GM18508 (cell line): ENCODE data around the gene SLC2A6.

Source experiments
- ATAC-seq: cut with Tn5 transposase; IDR thresholded peaks from one replicate; pipeline ENCODE4 v1.9.1; 2021; ENCODE audit warnings: moderate number of reproducible peaks; ENCODE audit not compliant: insufficient read depth, unreplicated experiment

The SLC2A6 gene

GRCh38 chr9:133516256-133516960, 37.5 kb upstream of the SLC2A6 start:
- ATAC-seq = no peak

DNA sequence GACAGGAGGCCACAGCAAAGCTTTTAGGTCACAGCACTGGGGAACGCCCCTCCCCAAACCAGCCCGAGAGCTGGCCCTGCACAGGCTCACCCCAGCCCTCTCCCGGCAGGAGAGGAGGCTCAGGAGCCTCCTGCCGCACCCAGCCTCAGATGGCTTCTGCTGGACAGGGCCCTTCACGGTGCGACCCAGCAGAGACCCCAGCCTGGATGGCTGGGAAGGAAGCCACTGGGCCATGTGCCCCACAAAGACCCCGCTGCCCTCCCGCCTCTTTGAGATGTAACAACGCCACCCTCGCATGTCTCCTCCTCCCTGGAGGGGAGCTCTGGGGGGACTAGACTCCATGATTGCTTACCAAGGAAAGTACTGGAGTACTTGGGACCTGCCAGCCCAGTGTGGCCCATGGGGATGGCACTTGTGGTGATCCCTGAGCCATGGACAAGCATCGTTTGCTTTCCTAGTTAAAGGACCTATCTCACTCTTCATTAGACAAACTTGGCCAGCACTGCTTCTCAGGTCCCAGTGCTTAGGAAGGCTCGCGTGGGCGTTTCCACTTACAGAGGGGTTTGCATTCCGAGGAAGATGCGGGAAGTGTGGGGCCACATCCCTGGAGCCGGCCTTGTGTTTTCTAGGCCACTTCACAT, 36.8 kb upstream of the SLC2A6 start:
- no peak for ATAC-seq

DNA sequence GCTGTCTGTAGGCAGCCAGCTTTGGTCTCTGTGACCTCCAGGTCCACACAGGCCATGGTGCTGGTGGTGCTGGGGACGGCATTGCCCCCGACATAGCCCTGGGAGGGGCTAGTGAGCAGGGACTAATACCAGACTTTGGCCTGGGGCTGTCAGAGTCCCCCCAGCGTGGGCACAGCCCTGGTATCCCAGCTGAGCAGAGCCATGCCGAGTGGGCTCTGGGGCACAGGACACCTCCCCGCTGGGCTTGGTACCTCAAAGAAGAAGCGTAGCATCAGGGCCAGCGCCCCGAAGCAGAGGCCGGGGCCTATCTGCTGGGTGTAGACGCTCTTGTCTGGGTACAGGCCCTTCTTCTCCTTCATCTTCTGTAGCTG, 36.3 kb upstream of the SLC2A6 start:
- ATAC-seq = no peak

DNA sequence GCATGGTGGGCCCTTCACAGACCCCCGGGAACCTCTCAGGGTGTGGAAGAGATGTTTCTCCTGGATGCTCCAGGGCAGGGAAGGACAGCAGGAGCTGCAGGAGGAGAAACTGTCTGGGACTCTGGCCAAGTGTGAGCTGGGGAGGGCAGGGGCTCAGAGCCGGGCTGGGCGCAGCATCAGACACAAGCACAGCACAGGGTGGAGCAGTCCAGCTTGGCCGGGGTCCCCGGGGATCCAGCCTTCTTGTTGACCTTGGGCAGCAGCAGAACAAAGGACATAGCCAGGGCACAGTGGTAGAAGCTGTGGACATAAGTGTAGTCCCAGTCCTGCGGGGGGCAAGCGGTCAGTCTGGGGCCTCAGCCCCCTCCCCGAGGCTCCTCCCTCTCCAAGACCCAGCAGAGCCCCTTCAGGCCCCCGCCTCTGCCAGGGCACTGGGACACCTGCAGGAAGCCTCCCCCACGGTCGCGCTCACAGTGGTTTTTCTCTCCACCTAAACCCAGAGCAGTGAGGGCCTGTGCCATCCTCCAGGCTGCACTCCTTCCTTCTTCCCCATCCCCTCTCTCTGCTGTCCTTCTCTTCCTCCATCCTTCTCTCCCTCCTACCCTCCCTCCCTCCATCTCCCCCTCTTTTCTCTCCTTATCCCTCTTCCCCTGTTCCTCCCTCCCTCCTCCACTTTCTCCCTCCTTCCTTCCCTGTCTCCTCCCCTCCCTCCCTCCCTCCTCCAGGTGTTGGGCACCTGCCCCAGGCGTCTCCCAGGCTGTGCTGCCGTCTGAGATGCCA, 35.8 kb upstream of the SLC2A6 start:
- ATAC-seq = no peak

DNA sequence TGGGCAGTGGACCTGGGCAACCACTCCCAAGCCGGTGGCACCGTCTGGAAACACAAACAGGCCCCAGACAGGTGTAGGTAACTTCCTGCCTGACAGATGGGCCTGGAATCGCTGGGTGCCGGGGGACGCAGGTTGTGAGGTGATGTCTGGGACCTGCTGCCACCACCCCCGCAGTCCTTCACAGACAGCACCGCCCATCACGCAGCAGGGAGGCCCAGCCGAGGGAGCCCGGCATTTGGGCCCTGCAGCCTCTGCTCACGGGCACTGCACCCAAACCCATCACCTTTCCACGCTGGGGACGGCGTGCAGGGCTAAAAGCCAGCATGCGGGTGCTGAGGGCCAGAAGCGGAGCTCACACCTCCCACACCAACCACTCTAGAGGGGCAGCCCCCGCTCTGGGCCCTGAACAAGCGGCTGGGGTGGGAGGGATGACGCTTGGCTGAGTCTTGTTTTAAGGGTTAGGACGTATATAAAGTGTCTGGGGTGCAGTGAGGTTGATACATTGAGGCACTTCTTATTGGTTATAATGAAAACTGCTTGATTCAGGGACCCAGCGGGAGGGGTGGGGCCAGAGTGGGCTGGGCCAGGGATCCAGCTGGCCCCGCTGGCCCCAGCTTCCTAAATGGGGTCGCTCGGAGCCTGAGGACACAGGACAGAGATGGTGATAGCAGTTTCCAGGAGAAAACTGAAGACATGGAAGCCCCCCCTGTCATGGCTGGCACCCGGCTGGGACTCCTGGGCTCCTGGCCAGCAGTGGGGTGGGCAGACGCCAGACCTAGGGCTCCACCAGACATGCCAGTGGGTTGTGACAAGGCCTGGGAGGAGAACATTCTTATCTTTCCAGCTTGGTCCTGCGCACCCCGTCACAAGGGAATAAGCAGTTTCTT, 34.6 kb upstream of the SLC2A6 start:
- no peak for ATAC-seq

GRCh38 chr9:133512253-133513213, 33.6 kb upstream of the SLC2A6 start:
- ATAC-seq = no peak

DNA sequence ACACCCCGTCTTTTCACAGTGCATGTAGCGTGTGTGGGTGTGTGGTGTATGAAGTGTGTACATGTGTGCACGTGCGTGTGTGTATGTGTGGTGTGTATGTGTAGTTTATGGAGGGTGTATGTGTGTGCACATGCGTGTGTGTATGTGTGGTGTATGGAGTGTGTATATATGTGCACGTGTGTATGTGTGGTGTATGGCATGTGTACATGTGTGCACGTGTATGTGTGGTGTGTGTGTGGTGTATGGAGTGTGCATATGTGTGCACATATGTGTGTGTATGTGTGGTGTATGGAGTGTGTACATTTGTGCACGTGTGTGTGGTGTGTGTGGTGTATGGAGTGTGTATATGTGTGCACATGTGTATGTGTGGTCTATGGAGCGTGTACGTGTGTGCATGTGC, 32.7 kb upstream of the SLC2A6 start:
- no peak for ATAC-seq

- no peak for ATAC-seq
Observed at GRCh38 chr9:133510926-133511505, 32.1 kb upstream of the SLC2A6 start.

GRCh38 chr9:133509179-133510083, 30.5 kb upstream of the SLC2A6 start:
- no peak for ATAC-seq

GRCh38 chr9:133508046-133508445, 29.1 kb upstream of the SLC2A6 start:
- no peak for ATAC-seq

DNA sequence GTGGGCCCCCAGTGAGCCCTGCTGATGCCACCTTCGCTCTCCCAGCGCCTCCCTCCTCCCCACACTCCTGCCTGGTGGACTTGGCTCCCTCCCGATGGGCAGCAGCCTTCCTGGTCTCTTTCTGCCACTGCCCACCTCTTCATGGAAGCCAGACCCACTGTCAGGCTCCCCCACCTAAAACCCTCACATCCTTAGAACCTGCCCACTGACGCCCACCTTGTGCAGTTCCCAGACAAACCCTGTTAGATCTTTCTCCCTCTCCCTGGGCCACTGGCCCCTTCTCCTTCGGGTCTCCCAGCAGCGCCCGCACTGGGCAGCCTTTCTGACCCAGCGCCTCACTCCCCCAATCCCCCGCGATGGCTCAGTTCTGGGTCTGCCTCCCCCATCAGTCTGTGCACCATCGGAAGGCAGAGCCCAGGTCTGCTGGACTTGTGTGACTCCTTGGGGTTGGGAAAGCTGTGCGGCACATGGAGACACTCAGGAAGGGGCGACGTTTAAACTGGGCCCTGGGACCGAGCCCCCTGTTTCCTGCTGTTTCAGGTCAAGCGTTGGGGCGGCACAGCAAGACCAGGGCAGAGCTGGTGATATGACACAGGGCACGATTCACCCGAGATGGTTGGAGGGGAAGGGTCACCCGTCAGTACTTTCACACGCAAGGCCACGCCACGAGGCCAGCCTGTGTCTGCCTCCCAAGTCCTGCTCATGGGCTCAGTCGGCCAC, 28.5 kb upstream of the SLC2A6 start:
- ATAC-seq = no peak

DNA sequence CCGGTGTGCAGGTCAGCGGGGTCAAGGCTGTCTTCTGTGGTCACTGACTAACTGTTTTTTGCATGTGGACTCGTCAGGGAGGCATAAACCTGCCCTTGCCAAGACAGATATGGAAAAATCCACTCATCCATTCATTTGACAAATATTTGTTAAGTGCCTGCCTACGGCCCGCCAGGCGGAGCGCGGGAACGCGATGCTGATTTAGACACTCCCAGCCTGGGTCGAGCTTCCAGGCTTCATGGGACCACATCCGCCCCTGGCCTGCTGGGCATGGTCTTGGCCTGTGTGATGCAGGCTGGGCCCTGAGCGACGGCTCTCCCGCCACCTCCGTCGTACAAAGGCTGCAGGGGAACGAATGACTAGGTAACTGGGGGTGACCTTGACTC, 27.7 kb upstream of the SLC2A6 start:
- no peak for ATAC-seq

DNA sequence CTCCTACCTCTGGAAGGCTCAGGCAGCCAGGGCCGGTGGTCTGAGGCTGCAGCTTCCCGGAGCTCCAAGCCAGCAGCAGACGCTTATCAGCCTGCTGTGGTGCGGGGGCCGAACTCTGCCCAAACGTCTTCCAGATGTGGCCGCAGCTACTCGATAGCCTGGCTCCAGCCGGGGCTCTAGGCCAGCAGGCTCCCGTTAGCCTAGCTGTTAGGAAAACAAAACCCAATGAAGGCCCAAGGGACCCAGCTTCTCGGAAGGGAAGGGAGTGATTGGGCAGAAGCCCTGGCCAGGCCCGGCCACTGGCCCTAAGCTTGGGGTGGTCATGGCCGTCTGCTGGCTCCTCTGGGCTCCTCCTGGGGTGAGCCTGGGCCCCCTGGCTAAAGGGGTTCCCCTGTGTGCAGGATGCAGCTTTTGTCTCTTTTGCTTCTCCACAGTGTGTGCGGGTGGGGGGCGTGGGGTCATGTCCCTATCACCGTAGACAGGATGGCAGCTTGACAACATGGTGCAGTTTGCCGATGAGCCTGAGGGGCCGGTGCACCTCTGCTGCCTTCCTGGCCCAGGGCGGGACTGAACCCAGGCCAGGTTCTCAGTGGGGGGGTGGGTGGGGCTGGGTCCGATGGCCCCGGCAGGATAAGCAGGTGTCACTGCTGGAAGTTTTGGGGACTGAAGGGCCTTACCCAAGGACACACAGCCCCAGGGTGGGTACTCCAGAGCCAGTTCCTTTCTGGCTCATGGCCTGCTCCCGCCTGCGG, 27.2 kb upstream of the SLC2A6 start:
- no peak for ATAC-seq

GRCh38 chr9:133505186-133505830, 26.4 kb upstream of the SLC2A6 start:
- ATAC-seq = no peak

DNA sequence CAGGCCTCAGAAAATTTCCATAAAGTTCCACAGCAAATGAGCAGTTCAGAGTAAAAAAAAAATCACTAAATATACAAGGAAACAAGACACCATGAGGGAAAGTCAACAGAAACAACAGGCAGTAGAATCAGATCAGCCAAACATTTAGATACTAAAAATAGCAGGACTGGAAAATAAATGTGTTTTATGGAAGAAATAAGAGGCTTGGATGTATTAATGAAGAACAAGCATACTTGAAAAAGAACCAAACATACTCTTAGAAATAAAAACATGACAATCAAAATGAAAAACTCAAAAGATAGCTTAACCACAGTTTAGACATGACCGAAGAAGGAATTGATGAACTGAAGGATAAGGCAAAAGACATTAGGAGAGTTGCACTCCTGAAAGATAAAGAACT, 23.2 kb upstream of the SLC2A6 start:
- ATAC-seq = no peak

DNA sequence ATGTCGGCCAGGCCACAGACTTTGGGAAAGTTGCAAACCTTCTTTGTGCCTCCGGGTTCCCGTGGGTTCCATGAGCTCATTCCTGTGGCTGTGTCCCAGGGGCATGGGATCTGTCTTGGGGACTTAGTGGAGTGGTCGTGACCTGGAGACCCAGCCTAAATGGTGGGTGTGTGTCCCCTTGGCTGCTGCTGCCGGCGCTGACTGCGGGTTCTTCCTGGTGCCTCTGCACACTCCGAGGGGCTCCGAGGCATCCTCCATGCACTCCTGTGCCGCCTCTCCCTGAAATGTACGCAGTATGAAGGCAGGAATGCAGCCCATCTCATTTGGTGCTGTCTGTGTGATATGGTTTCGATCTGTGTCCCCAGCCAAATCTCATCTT, 21.0 kb upstream of the SLC2A6 start:
- ATAC-seq = no peak
